ENCODE measurements around the gene GALNT18.

GALNT18 gene

GRCh38 chr11:11292839-11293238 is 329.0 kb downstream of the GALNT18 start:
- no peak for DNase-seq

- DNase-seq: no peak
These were observed 330.5 kb downstream of the GALNT18 start for GRCh38 chr11:11291041-11292015.

- DNase-seq: no peak
These were observed 331.5 kb downstream of the GALNT18 start for GRCh38 chr11:11290354-11290753.

- DNase-seq: no peak
These were observed 332.1 kb downstream of the GALNT18 start for GRCh38 chr11:11289669-11290068.

GRCh38 chr11:11288972-11289616 is 332.7 kb downstream of the GALNT18 start:
- DNase-seq: no peak

GRCh38 chr11:11284481-11284880 is 337.3 kb downstream of the GALNT18 start:
- no peak for DNase-seq

GRCh38 chr11:11281626-11282025 is 340.2 kb downstream of the GALNT18 start:
- DNase-seq: no peak

- DNase-seq: no peak
These were observed 341.0 kb downstream of the GALNT18 start for GRCh38 chr11:11280826-11281225.

- no peak for DNase-seq
These were observed 341.7 kb downstream of the GALNT18 start for GRCh38 chr11:11279956-11280689.

GRCh38 chr11:11272254-11272653 is 349.6 kb downstream of the GALNT18 start:
- DNase-seq: no peak

GRCh38 chr11:11270236-11270775 is 351.5 kb downstream of the GALNT18 start:
- no peak for DNase-seq

GRCh38 chr11:11268706-11269105 is 353.1 kb downstream of the GALNT18 start:
- DNase-seq: no peak

GRCh38 chr11:11268119-11268518 is 353.7 kb downstream of the GALNT18 start:
- no peak for DNase-seq

GRCh38 chr11:11267312-11267711 is 354.5 kb downstream of the GALNT18 start:
- DNase-seq: no peak

- DNase-seq: no peak
These were observed 355.7 kb downstream of the GALNT18 start for GRCh38 chr11:11265994-11266606.

GRCh38 chr11:11265320-11265719 is 356.5 kb downstream of the GALNT18 start:
- no peak for DNase-seq

- no peak for DNase-seq
These were observed 358.4 kb downstream of the GALNT18 start for GRCh38 chr11:11263238-11264005.

- DNase-seq: no peak
These were observed 359.5 kb downstream of the GALNT18 start for GRCh38 chr11:11262171-11262920.

- no peak for DNase-seq
These were observed 360.2 kb downstream of the GALNT18 start for GRCh38 chr11:11261629-11262028.

- DNase-seq: no peak
These were observed 360.9 kb downstream of the GALNT18 start for GRCh38 chr11:11260903-11261302.

- no peak for DNase-seq
These were observed 367.8 kb downstream of the GALNT18 start for GRCh38 chr11:11253995-11254394.

Measured in GOT3 (cell line).